AG09309 (cell line): ENCODE data around the gene ESPNL.

Experiments used
- DNase-seq: peaks from one replicate; pipeline ENCODE4 v3.0.0-alpha.2; 2010; ENCODE audit warnings: low read depth
- H3K4me3 ChIP-seq: 2 replicates; pipeline ENCODE4 v1.5.1; 2011; ENCODE audit warnings: mild to moderate bottlenecking, low read depth, low read length, moderate library complexity; ENCODE audit not compliant: control insufficient read depth
- CTCF ChIP-seq: IDR thresholded peaks from 2 replicates; pipeline ENCODE4 v1.5.1; 2011; ENCODE audit warnings: mild to moderate bottlenecking, low read depth, low read length, inconsistent platforms; ENCODE audit not compliant: insufficient read depth, control insufficient read depth; ENCODE audit errors: missing control alignments

ESPNL gene

GRCh38 chr2:238145851-238146250, 45.7 kb downstream of the ESPNL start:
- no peak overlapping the region for H3K4me3 ChIP-seq
- DNase-seq, result no peak
- TF ChIP-seq CTCF, result no peak

GRCh38 chr2:238146884-238147544, 46.9 kb downstream of the ESPNL start:
- DNase-seq, result no peak
- no peak overlapping the region for H3K4me3 ChIP-seq
- no peak for TF ChIP-seq CTCF

DNA sequence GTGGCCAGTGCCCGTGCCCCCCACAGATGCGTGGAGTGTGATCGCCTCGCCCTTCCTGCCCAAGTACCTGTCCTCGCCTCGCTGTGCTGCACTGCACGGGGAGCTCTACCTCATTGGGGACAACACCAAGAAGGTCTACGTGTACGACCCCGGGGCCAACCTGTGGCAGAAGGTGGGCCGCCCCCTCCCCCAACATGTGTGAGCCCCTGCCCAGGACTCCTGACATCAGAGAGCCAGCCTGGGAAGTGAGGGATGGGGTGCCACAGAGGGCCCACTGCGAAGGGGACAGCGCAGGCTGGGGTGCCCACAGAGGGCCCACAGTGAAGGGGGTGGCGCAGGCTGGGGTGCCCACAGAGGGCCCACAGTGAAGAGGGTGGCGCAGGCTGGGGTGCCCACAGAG, 48.8 kb downstream of the ESPNL start:
- DNase-seq, result no peak
- no peak for TF ChIP-seq CTCF
- H3K4me3 ChIP-seq, result no peak overlapping the region

GRCh38 chr2:238149841-238150572, 49.9 kb downstream of the ESPNL start:
- TF ChIP-seq CTCF, result no peak

GRCh38 chr2:238150686-238151085, 50.5 kb downstream of the ESPNL start:
- TF ChIP-seq CTCF, result no peak
- no peak for DNase-seq
- H3K4me3 ChIP-seq, result no peak overlapping the region

More at GRCh38 chr2:238149841-238150572, 49.9 kb downstream of the ESPNL start:
- no peak for DNase-seq
- H3K4me3 ChIP-seq, result no peak overlapping the region

DNA sequence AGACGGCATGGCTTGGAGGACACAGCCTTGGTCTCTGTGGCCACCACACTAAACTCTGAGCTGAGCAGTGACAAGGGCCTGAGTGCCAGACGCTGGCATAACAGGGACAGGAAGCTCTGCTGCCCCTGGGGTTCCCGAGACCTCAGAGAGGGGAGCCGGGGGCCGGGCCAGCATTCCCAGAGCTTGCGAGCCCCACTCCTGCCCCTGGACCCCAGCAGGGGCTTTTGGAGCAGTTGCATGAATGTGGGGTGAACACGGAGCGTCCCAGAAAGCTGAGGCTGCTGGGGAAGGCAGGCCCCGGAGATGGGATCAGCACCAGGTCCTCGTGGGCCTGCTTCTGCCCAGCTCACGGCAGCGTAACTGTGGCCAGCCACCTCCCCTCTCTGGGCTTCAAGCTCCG, 51.1 kb downstream of the ESPNL start:
- no peak overlapping the region for H3K4me3 ChIP-seq
- no peak for DNase-seq
- no peak for TF ChIP-seq CTCF
